Measurements from ENCODE around the gene TLR1.

DNA sequence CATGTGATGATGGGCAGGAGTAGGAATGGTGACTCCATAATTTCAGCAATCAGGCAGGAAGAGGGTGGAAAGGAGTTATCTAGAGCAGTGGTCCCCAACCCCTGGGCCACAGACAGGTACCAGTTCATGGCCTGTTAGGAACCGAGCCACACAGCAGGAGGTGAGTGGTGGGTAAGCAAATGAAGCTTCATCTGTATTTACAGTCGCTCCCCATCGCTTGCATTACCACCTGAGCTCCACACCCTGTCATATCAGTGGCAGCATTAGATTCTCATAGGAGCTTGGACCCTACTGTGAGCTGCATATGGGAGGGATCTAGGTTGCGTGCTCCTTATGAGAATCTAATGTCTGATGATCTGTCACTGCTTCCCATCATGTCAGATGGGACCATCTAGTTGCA, 20.4 kb downstream of the TLR1 start:
- TF ChIP-seq, protein P1, sequence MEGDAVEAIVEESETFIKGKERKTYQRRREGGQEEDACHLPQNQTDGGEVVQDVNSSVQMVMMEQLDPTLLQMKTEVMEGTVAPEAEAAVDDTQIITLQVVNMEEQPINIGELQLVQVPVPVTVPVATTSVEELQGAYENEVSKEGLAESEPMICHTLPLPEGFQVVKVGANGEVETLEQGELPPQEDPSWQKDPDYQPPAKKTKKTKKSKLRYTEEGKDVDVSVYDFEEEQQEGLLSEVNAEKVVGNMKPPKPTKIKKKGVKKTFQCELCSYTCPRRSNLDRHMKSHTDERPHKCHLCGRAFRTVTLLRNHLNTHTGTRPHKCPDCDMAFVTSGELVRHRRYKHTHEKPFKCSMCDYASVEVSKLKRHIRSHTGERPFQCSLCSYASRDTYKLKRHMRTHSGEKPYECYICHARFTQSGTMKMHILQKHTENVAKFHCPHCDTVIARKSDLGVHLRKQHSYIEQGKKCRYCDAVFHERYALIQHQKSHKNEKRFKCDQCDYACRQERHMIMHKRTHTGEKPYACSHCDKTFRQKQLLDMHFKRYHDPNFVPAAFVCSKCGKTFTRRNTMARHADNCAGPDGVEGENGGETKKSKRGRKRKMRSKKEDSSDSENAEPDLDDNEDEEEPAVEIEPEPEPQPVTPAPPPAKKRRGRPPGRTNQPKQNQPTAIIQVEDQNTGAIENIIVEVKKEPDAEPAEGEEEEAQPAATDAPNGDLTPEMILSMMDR (IDR thresholded peaks at IDR 0.05; ENCODE audit: low read length), result no peak
- TF ChIP-seq EZH2 (optimal IDR thresholded peaks at IDR 0.05; ENCODE audit: low read depth, low read length), result no peak
